Stimulated activated naive CD8-positive, alpha-beta T cell treated with anti-CD3 and anti-CD28 coated beads, Interleukin-15, Interleukin-2, amounts not matched to agents 100 U/mL and 50 U/mL, for 24 hours (primary cell): ENCODE results near the gene SH3D21.
A peak's percentile ranks its signal among the peaks of the same experiment; 100 is the strongest.

Experiments used
- ATAC-seq: fragments of 150-1000 bp; cut with Tn5 transposase; one replicate; pipeline ENCODE4 v1.10.0; 2021
- DNase-seq: peaks from one replicate; pipeline ENCODE4 v3.0.0; 2021

SH3D21 gene

DNA sequence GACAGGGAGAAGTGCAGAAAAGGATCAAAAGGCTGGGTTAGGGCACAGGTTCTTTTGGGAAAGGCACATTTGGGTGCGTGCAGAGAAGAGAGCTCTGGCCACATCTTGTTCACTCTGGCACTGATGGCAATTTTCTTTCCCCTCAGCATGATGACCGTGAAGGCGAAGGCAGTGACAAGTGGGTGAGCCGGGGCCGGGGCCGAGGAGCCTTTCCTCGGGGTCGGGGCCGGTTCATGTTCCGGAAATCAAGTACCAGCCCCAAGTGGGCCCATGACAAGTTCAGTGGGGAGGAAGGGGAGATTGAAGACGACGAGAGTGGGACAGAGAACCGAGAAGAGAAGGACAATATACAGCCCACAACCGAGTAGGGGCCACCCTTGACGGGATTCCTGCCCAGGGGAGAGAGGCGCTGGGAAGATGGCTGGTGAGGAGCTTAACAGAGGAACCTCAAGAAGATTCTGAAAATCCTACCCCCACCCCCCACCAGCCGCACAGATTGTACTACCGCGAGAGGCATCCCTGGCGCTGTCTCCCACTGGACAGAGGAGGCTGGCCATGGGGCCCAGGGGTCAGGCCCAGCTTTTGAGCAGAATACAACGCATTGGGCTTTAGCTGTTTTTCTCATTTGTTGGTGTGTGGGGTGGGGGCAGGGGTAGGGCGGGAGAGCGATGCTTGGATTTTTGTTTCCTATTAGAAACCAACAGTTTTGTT, 2.4 kb upstream of the SH3D21 start:
- no peak for DNase-seq
- no peak for ATAC-seq

DNA sequence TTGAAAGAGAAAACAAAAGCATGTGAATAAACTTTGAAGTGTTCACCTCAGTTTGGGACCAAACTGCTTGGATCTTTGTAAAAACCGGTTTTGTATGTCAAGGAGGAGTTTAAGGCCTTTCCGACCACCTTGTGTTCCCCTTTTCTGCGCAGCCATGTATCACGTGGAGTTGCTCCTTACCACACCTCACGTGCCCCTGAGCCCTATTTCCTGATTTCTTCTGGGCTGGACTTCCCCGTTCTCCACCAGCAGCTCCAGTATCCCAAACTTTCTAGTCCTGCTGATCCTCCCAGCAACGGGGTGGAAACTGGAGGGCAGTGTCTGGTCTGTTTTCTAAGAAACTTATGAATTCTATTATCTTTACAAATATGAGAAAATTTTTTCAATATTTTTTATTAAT, 1.6 kb upstream of the SH3D21 start:
- no peak for DNase-seq
- ATAC-seq = no peak

DNA sequence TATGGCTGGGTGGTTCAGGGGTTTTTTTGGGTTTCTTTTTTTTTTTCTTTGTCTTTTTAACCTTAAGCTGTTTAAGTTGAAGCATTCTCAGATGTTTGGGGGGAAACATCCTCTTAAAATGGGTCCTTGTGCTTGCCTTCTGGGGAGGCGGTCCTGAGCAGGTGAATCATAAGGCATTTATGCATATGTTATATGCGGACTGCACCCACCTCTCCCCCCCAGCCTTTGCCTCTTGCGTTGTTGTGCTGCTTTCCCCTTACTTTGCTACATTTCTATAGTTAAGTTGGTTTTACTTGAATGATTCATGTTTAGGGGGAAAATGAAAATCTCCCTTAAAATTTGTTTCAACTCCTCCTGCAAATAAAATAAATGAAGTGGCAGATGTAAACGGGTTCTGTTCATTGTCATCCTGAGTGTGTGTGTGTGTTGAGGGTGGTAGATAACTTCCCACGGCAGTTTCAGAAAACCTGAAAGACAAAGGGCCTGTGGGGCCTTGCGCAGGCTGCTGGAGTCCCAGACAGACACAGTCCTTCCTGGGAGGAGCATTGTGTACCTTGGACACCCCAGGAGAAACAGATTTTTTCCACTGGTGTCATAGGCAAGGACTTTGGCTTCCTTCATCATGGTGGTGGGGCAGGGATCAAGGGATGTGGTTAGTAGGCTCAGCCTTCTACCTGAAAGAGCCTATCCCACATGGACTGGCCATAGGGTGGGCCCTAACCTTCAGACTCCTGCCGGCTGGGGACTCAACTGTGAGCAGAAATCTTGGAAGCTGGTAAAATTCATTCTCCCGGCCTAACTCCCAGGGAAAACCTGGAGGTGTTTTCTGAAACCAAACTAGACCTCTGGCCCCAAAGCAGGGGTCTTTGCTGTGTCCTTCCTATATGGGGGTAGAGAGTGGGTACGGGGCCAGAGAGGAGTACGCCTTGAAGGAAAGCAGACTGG, 926 bp upstream of the SH3D21 start:
- ATAC-seq (peak; percentile 33), DNase-seq (peak; percentile 56)

DNA sequence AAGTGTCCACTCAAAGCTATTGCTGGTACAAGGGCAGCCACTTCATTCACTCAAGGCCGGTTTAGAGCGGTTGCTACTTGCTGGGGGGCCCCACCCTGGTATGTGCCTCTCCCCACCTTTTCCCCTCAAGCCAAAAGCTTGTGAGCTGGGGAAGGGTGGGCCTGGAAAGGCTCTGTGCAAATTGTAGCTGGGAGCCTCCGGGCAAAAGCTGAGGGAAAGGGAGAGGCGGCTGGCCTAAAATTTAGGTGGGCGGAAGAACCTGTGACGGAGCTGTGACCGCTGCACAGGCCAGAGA, 306 bp upstream of the SH3D21 start:
- DNase-seq (no peak), ATAC-seq (no peak)

DNA sequence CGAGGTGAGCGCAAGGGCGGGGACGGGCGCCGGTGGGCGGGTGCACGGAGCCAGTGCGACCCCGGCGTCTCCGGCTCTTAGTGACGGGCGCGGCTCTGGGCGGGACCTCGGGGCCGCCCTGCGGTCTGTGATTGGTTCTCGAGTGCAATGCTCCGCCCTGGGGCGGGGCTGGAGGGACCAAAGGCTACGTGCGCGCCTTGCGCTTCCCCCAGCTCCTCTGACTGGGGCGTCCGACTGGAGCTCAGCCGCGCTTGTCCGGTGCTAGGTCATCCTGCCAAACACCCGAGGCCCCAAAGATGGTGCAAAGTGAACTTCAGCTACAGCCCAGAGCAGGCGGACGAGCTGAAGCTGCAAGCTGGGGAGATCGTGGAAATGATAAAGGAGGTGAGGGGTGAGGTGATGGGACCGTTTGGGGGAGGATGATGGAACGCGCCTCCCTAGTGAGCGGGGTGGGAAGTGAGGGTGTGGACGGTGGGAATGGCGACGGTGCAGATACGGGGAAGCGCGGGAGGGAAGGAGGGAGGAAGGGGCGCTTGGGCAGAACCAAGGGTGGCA, 811 bp downstream of the SH3D21 start:
- ATAC-seq = peak; percentile 97
- DNase-seq = peak; percentile 96

GRCh38 chr1:36307601-36308330, 1.6 kb downstream of the SH3D21 start:
- no peak for ATAC-seq
- DNase-seq = no peak

GRCh38 chr1:36309397-36309796, 3.2 kb downstream of the SH3D21 start:
- DNase-seq = no peak
- no peak for ATAC-seq

DNA sequence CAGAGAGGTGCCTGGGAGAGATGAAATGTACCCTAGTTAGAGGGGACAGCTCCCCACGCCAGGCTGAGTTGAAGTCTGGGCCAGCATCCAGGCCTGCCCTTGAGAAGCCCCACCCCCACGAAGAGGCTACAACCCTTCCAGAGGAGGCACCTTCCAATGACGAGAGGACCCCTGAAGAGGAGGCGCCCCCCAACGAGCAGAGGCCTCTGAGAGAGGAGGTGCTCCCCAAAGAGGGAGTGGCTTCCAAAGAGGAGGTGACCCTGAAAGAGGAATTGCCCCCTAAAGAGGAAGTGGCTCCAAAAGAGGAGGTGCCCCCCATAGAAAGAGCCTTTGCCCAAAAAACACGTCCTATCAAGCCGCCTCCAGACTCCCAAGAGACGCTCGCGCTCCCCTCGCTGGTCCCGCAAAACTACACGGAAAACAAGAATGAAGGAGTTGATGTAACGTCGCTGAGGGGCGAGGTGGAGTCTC, 14.2 kb downstream of the SH3D21 start:
- no peak for DNase-seq

GRCh38 chr1:36320767-36321118, 14.6 kb downstream of the SH3D21 start:
- ATAC-seq (no peak), DNase-seq (no peak)

More for the DNA sequence above, 14.2 kb downstream of the SH3D21 start:
- ATAC-seq = no peak

DNA sequence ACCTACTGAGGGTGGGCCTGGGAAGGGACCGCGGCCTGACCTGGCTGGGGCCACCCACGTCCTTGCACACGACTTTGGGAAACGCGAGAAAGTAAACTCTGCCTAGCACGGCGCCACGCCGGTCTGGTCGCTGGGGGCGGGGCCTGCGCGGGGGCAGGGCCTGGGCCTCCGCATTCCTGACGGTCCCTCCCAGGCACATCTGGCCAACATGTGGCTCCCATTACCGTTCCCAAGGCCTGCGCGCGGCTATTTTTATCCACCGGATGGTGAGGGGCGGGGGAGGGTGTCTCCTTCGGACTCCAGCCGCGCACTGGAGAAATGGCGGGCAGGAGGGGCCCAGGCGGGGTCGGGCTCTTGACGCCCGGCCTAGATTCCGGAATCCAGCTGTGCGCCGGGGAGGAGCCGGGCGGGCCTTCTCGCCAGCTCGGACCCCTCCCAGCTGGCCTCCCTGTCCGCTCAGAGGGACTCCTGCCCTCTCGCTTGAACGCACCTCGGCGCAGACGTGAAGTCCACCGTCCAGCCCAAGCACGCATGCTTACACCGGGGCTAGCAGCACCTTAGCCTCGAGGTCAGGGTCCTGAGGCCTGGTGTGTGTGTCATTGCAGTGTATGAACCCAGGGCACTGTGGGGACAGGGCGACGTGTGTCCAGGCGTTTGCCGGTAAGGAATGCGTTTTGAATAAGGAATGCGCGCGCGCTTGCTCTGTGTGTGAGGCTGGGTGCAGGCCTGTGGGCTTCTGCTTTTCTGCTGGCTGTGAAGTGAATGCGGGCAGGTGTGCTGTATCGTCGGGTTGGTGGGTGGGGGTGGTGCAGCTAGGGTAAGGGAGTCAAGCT, 15.2 kb downstream of the SH3D21 start:
- ATAC-seq (no peak), DNase-seq (peak; percentile 52)

DNA sequence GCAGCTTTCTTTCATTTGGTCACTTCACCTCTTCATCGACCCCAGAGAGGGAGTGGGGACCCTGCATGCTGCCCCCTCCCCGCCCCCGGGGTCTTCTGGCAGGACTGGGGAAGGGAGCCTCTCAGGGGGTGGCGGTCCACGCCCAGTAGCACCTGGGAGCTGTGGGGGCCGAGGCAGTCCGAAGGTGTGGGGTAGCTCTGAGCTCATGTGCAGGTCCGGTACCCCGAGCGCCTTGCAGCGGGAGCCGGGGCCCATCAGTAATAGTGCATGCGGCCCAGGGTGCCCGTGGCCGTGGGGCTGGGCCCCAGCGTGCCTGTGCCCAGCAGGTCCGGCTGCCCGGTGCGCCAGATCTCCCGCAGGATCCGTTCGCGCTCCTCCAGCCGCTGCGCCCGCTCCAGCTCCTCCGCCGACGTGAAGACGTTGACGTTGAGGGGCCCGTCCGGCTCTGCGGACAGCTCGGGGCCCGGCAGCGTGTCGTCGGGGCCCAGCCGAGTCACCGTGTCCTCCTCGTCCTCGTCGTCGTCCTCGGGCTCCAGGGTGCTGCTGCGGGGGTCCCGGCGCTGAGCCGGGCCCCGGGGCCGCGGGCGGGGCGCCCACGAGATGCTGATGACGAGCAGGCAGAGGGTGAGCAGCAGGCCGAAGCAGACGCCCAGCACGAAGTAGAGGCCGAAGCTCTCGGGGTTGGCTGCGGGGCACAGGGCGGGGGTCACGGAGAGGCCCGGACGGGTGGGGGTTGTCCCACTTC, 16.0 kb downstream of the SH3D21 start:
- ATAC-seq (peak; percentile 1), DNase-seq (no peak)

DNA sequence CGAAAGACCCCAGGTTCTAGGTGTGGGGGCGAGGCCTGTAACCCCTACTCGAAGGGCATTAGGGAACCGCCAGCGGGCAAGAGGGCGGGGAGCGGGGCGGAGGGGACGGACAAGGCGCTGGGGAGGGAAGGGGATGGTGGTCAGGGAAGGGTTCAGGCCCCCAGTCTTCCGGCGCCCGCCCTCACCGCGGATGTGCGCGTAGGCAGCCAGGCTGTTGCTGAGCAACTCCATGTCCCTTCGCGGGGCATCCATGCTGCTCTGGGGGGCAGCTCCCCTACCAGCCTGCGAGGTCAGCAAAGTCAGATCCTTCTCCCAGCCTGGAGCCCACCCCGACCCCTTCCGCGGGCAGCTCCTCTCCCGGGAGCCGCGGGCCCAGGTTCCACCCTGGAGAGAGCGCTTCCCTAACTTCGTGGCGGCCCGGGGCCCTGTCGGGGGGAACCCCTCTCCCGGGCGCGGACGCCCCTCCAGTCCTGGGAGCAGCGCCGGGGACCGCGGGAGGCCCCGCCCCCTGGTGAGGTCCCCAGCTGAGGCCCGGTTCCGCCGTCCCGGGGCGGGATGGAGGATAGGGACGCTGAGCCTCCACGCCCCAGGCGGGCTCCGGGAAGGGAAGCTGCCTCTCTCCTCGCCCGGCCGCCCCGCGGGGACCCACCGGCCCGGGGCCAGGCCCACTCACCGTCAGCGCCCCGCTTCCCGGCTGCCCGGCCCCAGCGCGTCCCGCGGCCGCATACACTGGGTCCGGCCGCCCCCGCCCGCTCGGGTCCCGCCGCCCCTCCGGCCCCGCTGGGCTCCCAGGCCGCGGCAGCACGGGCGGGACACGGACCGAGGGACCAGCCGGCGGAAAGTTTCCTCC, 16.8 kb downstream of the SH3D21 start:
- ATAC-seq (peak; percentile 41), DNase-seq (peak; percentile 73)

GRCh38 chr1:36323636-36324352, 17.6 kb downstream of the SH3D21 start, which contains the start of gene EVA1B:
Gene EVA1B, minus strand, starts transcription at chr1:36323645. Its CDS starts 608 bp downstream, at chr1:36323037.
- peak; percentile 59 for DNase-seq

GRCh38 chr1:36324353-36324703, 18.2 kb downstream of the SH3D21 start:
- DNase-seq = no peak
- no peak for ATAC-seq

More at GRCh38 chr1:36323636-36324352, 17.6 kb downstream of the SH3D21 start, which contains the start of gene EVA1B:
- ATAC-seq = peak; percentile 25

GRCh38 chr1:36326499-36326898, 20.3 kb downstream of the SH3D21 start:
- ATAC-seq (no peak), DNase-seq (peak; percentile 36)

DNA sequence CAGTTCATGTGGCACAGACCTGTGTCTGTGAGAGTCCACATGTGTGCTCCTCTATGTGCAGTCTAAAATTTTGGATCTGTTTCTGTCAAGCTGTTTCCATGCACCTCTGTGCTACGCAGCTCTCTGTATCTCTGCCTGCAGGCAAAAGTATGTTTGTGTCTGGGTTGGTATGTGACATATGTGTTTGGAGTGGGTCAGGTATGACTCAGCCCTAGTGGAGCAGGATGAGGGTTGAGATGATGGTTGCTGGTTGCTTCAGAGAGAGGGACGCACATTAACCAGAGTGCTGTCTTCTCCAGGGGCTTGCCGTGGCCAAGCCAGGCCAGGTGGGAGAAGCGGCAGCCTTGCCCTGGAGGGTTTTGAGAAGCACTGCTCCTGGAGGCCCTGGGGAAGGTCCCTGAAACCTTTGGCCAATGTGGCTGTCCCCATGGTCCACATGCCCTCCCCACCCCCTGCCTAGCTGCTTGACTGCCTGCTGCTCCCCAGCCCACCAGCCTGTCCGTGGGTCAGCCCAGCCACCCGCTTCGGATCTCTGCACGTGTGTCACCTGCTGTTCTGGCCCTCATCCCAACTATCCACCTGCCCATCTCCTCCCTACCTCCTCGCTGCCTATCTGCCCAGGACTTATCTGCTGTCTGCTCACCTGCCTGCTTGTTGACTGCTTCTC, 21.4 kb downstream of the SH3D21 start:
- DNase-seq = no peak
- ATAC-seq = no peak

- DNase-seq = no peak
- no peak for ATAC-seq
Observed at GRCh38 chr1:36328088-36328480, 21.9 kb downstream of the SH3D21 start.

GRCh38 chr1:36328713-36329112, 22.5 kb downstream of the SH3D21 start:
- ATAC-seq = no peak

GRCh38 chr1:36329817-36330216, 23.6 kb downstream of the SH3D21 start:
- ATAC-seq = no peak

More at GRCh38 chr1:36328713-36329112, 22.5 kb downstream of the SH3D21 start:
- no peak for DNase-seq

More at GRCh38 chr1:36329817-36330216, 23.6 kb downstream of the SH3D21 start:
- DNase-seq = no peak
